ENCODE data around the gene KIF14.
A peak's percentile ranks its signal among the peaks of the same experiment; 100 is the strongest.

The KIF14 gene

GRCh38 chr1:200620273-200621131 lies at the start of gene KIF14:
Gene KIF14, minus strand, starts transcription at chr1:200620751. Its CDS starts 2,028 bp downstream, at chr1:200618723.
- FAIRE-seq: no peak
- peak; percentile 82 for DNase-seq (ENCODE audit: low spot score)

GRCh38 chr1:200669314-200670241 lies 49.0 kb upstream of the KIF14 start, which contains the start of gene DDX59:
Gene DDX59, minus strand, starts transcription at chr1:200669907. Its CDS starts 3,167 bp downstream, at chr1:200666740.
- FAIRE-seq (no peak), DNase-seq (ENCODE audit: low spot score) (peak; percentile 93)

GRCh38 chr1:200668514-200669313 lies 48.2 kb upstream of the KIF14 start:
- DNase-seq (ENCODE audit: low spot score) (no peak), FAIRE-seq (no peak)

- DNase-seq (ENCODE audit: low spot score): no peak
- FAIRE-seq: no peak
Observed at GRCh38 chr1:200666309-200666708, 45.8 kb upstream of the KIF14 start.

GRCh38 chr1:200665861-200666260 lies 45.3 kb upstream of the KIF14 start:
- FAIRE-seq: no peak
- DNase-seq (ENCODE audit: low spot score): no peak

- no peak for FAIRE-seq
Observed at GRCh38 chr1:200660719-200661118, 40.2 kb upstream of the KIF14 start.

GRCh38 chr1:200659269-200659668 lies 38.7 kb upstream of the KIF14 start:
- peak; percentile 36 for FAIRE-seq
- DNase-seq (ENCODE audit: low spot score): peak; percentile 82

More at GRCh38 chr1:200660719-200661118, 40.2 kb upstream of the KIF14 start:
- DNase-seq (ENCODE audit: low spot score): no peak

- FAIRE-seq: no peak
- no peak for DNase-seq (ENCODE audit: low spot score)
Observed at GRCh38 chr1:200658037-200658818, 37.7 kb upstream of the KIF14 start.

- FAIRE-seq: no peak
Observed at GRCh38 chr1:200654660-200655059, 34.1 kb upstream of the KIF14 start.

GRCh38 chr1:200653022-200653462 lies 32.5 kb upstream of the KIF14 start:
- no peak for DNase-seq (ENCODE audit: low spot score)
- FAIRE-seq: no peak

More at GRCh38 chr1:200654660-200655059, 34.1 kb upstream of the KIF14 start:
- DNase-seq (ENCODE audit: low spot score): no peak

GRCh38 chr1:200652378-200652777 lies 31.8 kb upstream of the KIF14 start:
- FAIRE-seq: no peak
- no peak for DNase-seq (ENCODE audit: low spot score)

GRCh38 chr1:200646515-200646914 lies 26.0 kb upstream of the KIF14 start:
- no peak for DNase-seq (ENCODE audit: low spot score)
- FAIRE-seq: no peak

GRCh38 chr1:200644021-200644420 lies 23.5 kb upstream of the KIF14 start:
- FAIRE-seq (peak; percentile 46), DNase-seq (ENCODE audit: low spot score) (no peak)

GRCh38 chr1:200642481-200642880 lies 21.9 kb upstream of the KIF14 start:
- no peak for FAIRE-seq
- no peak for DNase-seq (ENCODE audit: low spot score)

- FAIRE-seq: no peak
- no peak for DNase-seq (ENCODE audit: low spot score)
Observed at GRCh38 chr1:200640963-200641401, 20.4 kb upstream of the KIF14 start.

- DNase-seq (ENCODE audit: low spot score) (no peak), FAIRE-seq (no peak)
Observed at GRCh38 chr1:200640373-200640962, 19.9 kb upstream of the KIF14 start.

GRCh38 chr1:200638073-200638472 lies 17.5 kb upstream of the KIF14 start:
- FAIRE-seq (no peak), DNase-seq (ENCODE audit: low spot score) (no peak)

- DNase-seq (ENCODE audit: low spot score) (no peak), FAIRE-seq (no peak)
Observed at GRCh38 chr1:200636681-200637080, 16.1 kb upstream of the KIF14 start.

GRCh38 chr1:200634261-200635122 lies 13.9 kb upstream of the KIF14 start:
- FAIRE-seq: no peak
- DNase-seq (ENCODE audit: low spot score): no peak

Measured in RCC 7860 (cell line).